ENCODE measurements around the gene TIGAR. TPM values are rescaled to one million over a fixed set of nuclear protein-coding genes. Genes with fewer than 3 reads are reported as not detected.

The TIGAR gene
- total RNA-seq, 1 experiment from 2014 or later = 4.6 TPM

GRCh38 chr12:4323396-4323795 is 2.4 kb downstream of the TIGAR start:
- Histone ChIP-seq H2AFZ (ENCODE audit: low read length) (no peak overlapping the region), H3K27ac (ENCODE audit: low read length) (no peak overlapping the region), H3K4me1 (ENCODE audit: insufficient read depth, low read length) (peaks cover 11% of the 10 kb centered on the region), H3K9me3 (ENCODE audit: low read length) (no peaks in the 10 kb centered on the region), H3K9ac (ENCODE audit: low read length) (no peak overlapping the region), H3K79me2 (ENCODE audit: low read length) (peaks cover 28% of the 10 kb centered on the region), H3K4me3 (ENCODE audit: low read length) (no peak overlapping the region), H3K4me2 (ENCODE audit: low read length) (no peak overlapping the region), H3K36me3 (ENCODE audit: low read depth, low read length) (no peaks in the 10 kb centered on the region), H3K27me3 (ENCODE audit: low read length) (no peaks in the 10 kb centered on the region), H3F3A (ENCODE audit: low read length, unreplicated experiment) (no peaks in the 10 kb centered on the region), H4K20me1 (ENCODE audit: low read length) (no peaks in the 10 kb centered on the region), H3K9me2 (replicated peaks; ENCODE audit: low read length) (no peaks in the 10 kb centered on the region)
- ATAC-seq = no peak
- intact Hi-C loops (cut with micrococcal nuclease) = no loop called here
- no TSS peak for BruUV-seq (replicated peaks)
- TF ChIP-seq CTCF (conservative IDR thresholded peaks at IDR 0.05; ENCODE audit: low read depth, low read length) (no peak), EZH2phosphoT487 (IDR thresholded peaks at IDR 0.05; ENCODE audit: borderline replicate concordance, low read length) (no peak), EZH2 (IDR thresholded peaks at IDR 0.05; ENCODE audit: low read length, unreplicated experiment) (no peak)
- ChIA-PET CTCF (no interaction called here), POLR2A (ENCODE audit: unreplicated experiment) (interaction anchor here (0.5 kb wide), 1 partner anchor 329 kb away, joined by 3 read pairs; no protein-coding TSS in a partner anchor)
- no peak for DNase-seq

- Histone ChIP-seq H3K4me3 (ENCODE audit: low read length) (no peak overlapping the region), H3K27ac (ENCODE audit: low read length) (no peak overlapping the region), H3K9ac (ENCODE audit: low read length) (no peak overlapping the region), H3K4me1 (ENCODE audit: insufficient read depth, low read length) (peaks cover 11% of the 10 kb centered on the region), H3K9me2 (replicated peaks; ENCODE audit: low read length) (no peaks in the 10 kb centered on the region), H3K79me2 (ENCODE audit: low read length) (peaks cover 28% of the 10 kb centered on the region), H4K20me1 (ENCODE audit: low read length) (no peaks in the 10 kb centered on the region), H3K4me2 (ENCODE audit: low read length) (no peak overlapping the region), H3K36me3 (ENCODE audit: low read depth, low read length) (no peaks in the 10 kb centered on the region), H3K9me3 (ENCODE audit: low read length) (no peaks in the 10 kb centered on the region), H3K27me3 (ENCODE audit: low read length) (no peaks in the 10 kb centered on the region), H3F3A (ENCODE audit: low read length, unreplicated experiment) (no peaks in the 10 kb centered on the region), H2AFZ (ENCODE audit: low read length) (no peak overlapping the region)
- intact Hi-C loops (cut with micrococcal nuclease) = no loop called here
- ChIA-PET CTCF (interaction anchor here (0.7 kb wide), 1 partner anchor 400 kb away, joined by 6 read pairs; no protein-coding TSS in a partner anchor), POLR2A (ENCODE audit: unreplicated experiment) (interaction anchor here (0.6 kb wide), 1 partner anchor 58 kb away, joined by 7 read pairs; no protein-coding TSS in a partner anchor)
- no TSS peak for BruUV-seq (replicated peaks)
- TF ChIP-seq CTCF (conservative IDR thresholded peaks at IDR 0.05; ENCODE audit: low read depth, low read length) (no peak), EZH2 (IDR thresholded peaks at IDR 0.05; ENCODE audit: low read length, unreplicated experiment) (no peak), EZH2phosphoT487 (IDR thresholded peaks at IDR 0.05; ENCODE audit: borderline replicate concordance, low read length) (no peak)
- ATAC-seq (no peak), DNase-seq (no peak)
These were observed 3.4 kb downstream of the TIGAR start for GRCh38 chr12:4324366-4324765.

- H3K79me2 ChIP-seq (ENCODE audit: low read length) = peaks cover 35% of the 10 kb centered on the region
- POLR2A ChIA-PET (ENCODE audit: unreplicated experiment) = no interaction called here
- no peaks in the 10 kb centered on the region for H4K20me1 ChIP-seq (ENCODE audit: low read length)
These were observed 5.0 kb downstream of the TIGAR start for GRCh38 chr12:4325966-4326365.

More at GRCh38 chr12:4325966-4326365, 5.0 kb downstream of the TIGAR start:
- CTCF ChIA-PET = no interaction called here
- TF ChIP-seq EZH2 (IDR thresholded peaks at IDR 0.05; ENCODE audit: low read length, unreplicated experiment) (no peak), EZH2phosphoT487 (IDR thresholded peaks at IDR 0.05; ENCODE audit: borderline replicate concordance, low read length) (no peak), CTCF (conservative IDR thresholded peaks at IDR 0.05; ENCODE audit: low read depth, low read length) (no peak)
- no peak overlapping the region for H3K4me2 ChIP-seq (ENCODE audit: low read length)
- H3K27me3 ChIP-seq (ENCODE audit: low read length) = no peaks in the 10 kb centered on the region
- intact Hi-C loops (cut with micrococcal nuclease) = no loop called here
- ATAC-seq (no peak), DNase-seq (no peak)
- BruUV-seq (replicated peaks) = no TSS peak
- no peak overlapping the region for H3K4me3 ChIP-seq (ENCODE audit: low read length)
- H3K27ac ChIP-seq (ENCODE audit: low read length) = no peak overlapping the region
- H3K36me3 ChIP-seq (ENCODE audit: low read depth, low read length) = no peaks in the 10 kb centered on the region
- no peaks in the 10 kb centered on the region for H3F3A ChIP-seq (ENCODE audit: low read length, unreplicated experiment)
- no peak overlapping the region for H3K9ac ChIP-seq (ENCODE audit: low read length)
- H3K9me3 ChIP-seq (ENCODE audit: low read length) = no peaks in the 10 kb centered on the region
- no peaks in the 10 kb centered on the region for H3K9me2 ChIP-seq (replicated peaks; ENCODE audit: low read length)
- no peak overlapping the region for H2AFZ ChIP-seq (ENCODE audit: low read length)
- peaks cover 7% of the 10 kb centered on the region; the same call in 1 of the 2 replicates for H3K4me1 ChIP-seq (ENCODE audit: insufficient read depth, low read length)

All from PC-3 (cell line).